HG03439 (cell line): ENCODE results near the gene PAK6.

Source experiments
- ATAC-seq: cut with Tn5 transposase; IDR thresholded peaks from one replicate; pipeline ENCODE4 v1.9.1; 2021; ENCODE audit warnings: mild to moderate bottlenecking, moderate library complexity; ENCODE audit not compliant: unreplicated experiment

The PAK6 gene

GRCh38 chr15:40275523-40275922, 36.7 kb downstream of the PAK6 start:
- no peak for ATAC-seq

DNA sequence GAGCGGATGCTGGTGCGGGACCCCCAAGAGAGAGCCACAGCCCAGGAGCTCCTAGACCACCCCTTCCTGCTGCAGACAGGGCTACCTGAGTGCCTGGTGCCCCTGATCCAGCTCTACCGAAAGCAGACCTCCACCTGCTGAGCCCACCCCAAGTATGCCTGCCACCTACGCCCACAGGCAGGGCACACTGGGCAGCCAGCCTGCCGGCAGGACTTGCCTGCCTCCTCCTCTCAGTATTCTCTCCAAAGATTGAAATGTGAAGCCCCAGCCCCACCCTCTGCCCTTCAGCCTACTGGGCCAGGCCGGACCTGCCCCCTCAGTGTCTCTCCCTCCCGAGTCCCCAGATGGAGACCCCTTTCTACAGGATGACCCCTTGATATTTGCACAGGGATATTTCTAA, 37.1 kb downstream of the PAK6 start:
- ATAC-seq = no peak

DNA sequence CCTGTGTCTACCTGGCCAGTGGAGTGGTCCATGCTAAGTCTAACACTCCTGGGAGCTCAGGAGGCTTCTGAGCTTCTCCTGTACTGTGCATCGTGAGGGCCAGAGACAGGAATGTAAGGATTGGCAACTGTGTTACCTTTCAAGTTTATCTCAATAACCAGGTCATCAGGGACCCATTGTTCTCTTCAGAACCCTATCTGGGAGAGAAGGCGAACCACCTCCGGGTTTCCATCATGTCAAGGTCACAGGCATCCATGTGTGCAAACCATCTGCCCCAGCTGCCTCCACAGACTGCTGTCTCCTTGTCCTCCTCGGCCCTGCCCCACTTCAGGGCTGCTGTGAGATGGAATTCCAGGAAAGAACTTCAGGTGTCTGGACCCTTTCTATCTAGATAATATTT, 38.1 kb downstream of the PAK6 start:
- ATAC-seq = no peak

DNA sequence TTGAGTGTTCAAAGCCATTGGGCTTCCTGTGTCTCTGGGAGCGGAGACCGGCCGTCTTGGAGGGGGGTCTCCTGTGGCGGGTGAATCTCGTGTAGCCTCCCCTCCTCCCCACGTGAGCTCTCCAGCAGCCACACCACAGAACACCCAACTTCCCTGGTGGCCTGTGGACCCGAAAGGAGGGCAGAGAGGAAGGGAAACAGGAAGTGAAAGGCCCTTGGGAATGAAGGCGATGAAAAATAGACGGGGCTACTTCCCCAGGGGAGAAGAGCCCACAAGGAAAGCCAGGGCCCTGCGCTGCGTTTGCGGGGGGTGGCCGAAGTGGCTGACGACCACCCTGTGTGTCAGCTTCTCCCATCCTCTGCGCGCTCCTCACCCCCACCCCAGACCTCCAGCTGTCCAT, 38.6 kb downstream of the PAK6 start:
- no peak for ATAC-seq

DNA sequence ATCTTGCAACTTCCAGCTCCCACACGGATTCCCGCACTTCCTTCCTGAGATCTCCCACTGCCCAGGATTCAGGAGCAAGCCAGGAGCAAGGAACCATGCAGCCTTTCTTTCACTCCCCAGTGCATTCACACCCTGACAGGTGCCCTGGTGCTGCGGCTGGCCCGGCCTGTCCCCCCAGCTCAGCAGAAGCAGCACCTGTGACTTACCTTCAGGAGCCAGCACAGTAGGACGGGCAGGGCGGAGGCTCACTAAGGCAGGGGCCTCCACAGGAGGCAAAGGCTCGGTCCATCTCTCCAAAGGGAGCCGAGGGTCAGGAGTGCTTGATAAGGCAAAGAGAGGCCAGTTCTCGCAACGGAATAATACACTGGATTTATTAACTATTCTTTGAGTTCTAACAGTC, 39.2 kb downstream of the PAK6 start:
- no peak for ATAC-seq

GRCh38 chr15:40279437-40280141, 40.7 kb downstream of the PAK6 start:
- ATAC-seq = no peak

DNA sequence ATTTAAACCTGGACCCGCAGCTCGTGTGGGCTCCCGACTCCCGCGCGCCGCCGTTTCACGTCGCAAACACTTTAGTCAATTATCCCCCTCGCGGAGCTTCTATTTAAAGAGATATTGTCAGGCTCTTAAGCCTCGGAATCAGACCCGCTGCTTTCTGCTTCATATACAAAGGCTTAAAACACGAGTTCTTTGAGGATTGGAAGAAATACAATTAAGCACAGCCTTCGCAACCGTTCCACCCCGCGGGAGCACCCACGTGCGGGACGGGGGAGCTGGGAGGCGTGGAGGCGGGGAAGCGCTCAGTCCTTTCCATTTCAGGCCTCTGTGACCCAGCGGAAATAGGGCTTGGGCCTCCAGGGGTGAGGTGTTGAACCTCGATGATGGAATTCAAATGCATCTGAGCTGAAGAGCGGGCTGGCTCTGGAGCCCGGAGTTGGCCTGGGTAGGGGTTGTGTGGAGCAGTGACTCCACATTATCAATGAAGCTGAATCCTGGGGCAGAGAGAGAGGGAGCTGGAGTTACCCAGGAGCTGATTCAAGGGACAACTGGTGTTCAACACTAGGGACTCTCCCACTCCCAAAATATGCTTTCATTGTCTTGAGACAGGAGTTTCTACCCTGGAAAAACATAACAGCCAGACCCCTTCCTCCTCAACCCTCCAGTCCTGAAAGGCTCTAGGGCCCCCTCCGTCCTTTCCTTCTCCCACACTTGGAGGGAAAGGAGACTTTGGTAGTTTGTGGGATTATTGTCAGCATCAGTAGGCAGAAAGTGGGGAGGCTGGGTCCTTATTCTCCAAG, 41.6 kb downstream of the PAK6 start:
- no peak for ATAC-seq

GRCh38 chr15:40281057-40281800, 42.4 kb downstream of the PAK6 start:
- ATAC-seq = no peak

- ATAC-seq = no peak
Measured at GRCh38 chr15:40281801-40282146, 42.9 kb downstream of the PAK6 start.

DNA sequence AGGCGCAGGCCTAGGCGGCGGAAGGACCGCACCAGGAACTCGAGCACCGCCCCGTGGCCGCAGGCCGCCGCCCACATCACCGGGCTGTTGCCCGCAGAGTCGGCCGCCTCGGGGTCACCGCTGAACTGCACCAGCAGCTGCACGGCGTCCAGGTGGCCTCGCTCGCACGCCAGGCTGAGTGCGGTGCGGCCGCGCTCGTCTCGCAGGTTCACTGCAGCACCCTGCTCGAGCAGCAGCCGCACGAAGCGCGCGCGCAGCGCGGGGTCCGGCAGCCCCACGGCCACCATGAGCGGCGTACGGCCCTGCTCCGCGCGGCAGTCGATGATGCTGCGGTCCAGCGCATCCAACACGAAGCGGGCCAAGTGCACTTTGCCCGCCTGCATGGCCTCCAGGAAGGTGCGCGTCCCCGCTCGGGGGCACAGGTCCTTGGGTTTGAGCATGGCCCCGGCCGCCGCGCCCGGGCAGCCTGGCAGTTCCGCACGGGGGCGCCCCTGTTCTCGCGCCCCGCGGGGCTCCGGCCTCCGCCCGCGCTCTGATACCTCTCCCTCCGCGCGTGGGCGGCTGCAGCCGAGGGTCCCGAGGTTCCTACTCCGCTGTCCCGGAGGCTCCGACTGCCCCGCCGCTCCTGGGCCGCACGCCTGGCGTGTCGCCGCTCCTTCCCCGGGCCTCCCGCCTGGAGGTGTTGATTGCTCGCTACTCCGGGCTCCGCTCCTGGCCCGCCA, 43.4 kb downstream of the PAK6 start:
- no peak for ATAC-seq

- ATAC-seq = no peak
Measured at GRCh38 chr15:40282869-40283614, 44.2 kb downstream of the PAK6 start, which contains the start of gene ANKRD63. ANKRD63 (minus strand) TSS chr15:40283064; CDS start chr15:40282586, 478 bp downstream.

GRCh38 chr15:40283615-40284300, 44.9 kb downstream of the PAK6 start:
- ATAC-seq = no peak

DNA sequence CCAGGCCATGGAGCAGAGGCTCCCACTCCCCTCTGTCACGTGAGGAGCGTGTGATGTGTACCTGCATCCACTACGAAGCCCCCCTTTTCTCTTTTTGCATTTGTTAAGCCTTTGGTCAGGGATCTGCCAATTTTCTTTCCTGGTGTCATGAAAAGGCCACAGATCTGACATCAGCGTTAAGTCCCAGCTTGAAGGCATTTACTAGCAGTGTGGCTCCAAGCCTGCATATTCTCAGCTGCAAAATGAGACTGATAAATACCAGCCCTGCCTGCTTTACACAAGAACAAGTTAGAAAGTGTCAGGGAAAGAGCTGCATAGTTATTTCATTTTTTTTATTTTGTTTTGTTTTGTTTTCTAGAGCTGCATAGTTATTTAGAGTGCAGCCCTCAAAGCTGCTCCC, 46.3 kb downstream of the PAK6 start:
- no peak for ATAC-seq

DNA sequence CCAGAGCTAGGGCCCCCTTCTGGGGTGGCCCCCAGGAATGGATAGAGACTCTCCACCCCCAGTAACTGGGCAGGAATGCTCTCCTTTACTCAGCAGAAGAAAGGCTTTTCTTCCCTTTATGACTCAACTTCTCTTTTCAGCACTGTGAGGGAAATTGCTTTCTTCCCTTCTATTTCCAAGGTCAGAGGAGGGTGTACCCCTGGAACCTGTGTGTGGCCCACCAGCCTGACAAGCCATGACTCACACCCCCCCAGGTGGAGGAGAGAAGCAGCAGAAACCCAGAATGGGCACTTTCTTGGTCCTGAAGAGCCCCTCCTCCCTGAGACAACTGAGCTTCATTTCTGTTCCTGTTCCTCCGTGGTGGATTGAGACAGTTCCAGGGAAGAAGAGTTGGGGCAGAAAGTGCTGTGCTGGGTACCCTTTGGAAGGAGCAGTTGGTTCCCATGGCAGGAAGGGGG, 46.7 kb downstream of the PAK6 start:
- no peak for ATAC-seq

GRCh38 chr15:40286061-40286532, 47.2 kb downstream of the PAK6 start:
- no peak for ATAC-seq

GRCh38 chr15:40286794-40287193, 47.9 kb downstream of the PAK6 start:
- ATAC-seq = no peak

- ATAC-seq = no peak
Measured at GRCh38 chr15:40287505-40287904, 48.6 kb downstream of the PAK6 start.

DNA sequence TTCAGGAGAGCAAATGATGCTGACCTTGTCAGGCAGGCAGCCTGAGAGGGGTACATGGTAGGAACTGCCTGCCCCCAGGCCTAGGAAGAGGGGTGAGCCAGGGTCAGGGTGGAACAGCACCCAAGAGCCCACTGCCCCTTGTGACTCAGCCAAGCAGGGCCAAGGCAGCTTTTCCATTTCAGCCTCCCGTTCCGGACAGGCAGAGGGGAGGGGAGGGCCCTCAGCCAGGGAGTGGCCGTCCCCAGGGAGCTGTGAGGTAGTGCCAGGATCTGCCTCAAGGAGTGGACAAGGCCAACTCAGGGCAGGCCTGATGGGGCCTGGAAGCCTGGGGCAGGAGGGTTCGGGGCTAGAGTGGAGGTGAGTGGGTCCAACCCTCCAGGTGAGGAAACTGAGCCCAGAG, 49.1 kb downstream of the PAK6 start:
- no peak for ATAC-seq

DNA sequence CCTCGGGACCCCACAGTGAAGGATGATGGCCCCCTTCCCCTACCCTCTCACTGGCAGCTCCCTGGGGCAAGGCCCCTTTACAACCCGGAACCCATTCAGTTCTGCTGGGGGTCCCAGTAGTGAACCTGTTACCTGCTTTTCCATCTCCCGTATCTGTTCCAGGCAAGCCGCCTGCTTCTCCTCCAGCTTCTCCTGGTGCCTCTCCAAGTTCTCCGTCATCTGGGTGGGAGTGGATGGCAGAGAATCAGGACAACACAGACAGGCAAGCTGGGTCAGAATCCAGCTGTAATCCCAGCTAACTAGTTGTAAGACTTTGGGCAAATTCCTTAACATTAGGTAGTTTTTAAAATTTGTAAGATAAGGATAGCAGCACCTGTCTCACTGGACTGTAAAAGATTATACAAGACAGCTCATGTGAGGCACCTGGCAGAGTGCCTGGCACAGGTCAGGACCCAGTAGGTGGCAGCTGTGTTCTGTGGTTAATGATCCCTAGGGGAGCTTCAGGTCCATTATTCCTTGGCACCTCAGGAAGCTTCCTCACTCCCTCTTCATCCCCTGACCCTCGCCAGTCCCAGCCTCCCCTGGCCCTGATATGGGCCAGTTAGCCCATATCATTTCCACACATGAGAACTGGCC, 50.4 kb downstream of the PAK6 start:
- no peak for ATAC-seq
